Measurements from ENCODE around the gene KRT34.
"Not testable (repeated sequence)": the region's sequence is repeated elsewhere in the genome, so short reads cannot be mapped to it uniquely, and the experiment has no call there.

Gene KRT34

DNA sequence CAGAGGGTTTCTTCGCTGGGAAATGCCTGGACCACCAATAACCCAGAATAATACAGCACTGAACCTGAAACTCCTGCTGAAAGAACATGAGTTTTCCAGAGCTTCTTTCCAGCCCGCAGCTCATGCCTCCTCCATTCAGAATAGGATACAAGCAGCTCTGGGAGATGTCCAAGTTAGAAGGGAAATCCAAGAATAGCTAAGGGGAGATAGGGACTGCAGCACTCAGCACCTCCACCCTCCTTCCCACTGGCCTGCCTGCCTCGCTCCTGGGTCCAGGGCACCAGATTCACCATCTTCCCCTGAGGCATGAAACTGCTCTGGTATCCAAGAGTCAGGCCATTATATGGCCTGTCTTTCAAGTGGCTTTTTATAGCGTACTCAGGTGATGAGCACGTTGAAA is 11.2 kb upstream of the KRT34 start:
- Histone ChIP-seq H3K4me1 (ENCODE audit: control insufficient read depth, insufficient read depth, low read length) (no peaks in the 10 kb centered on the region), H3K36me3 (ENCODE audit: control insufficient read depth in 2 of 2, insufficient read depth in 2 of 2, low read length in 2 of 2) (no peaks in the 10 kb centered on the region), H3K27me3 (ENCODE audit: control insufficient read depth in 1 of 2, insufficient read depth in 2 of 2, low read length in 2 of 2) (peaks cover 0 to 2% of the 10 kb centered on the region in 2 donors), H3K9ac (ENCODE audit: low read length in 2 of 2) (no peak overlapping the region), H3K9me3 (ENCODE audit: control insufficient read depth in 2 of 2, low read length in 2 of 2) (no peaks in the 10 kb centered on the region), H3K27ac (ENCODE audit: low read length) (no peak overlapping the region), H3K4me3 (ENCODE audit: low read length in 2 of 2) (no peak overlapping the region)

DNA sequence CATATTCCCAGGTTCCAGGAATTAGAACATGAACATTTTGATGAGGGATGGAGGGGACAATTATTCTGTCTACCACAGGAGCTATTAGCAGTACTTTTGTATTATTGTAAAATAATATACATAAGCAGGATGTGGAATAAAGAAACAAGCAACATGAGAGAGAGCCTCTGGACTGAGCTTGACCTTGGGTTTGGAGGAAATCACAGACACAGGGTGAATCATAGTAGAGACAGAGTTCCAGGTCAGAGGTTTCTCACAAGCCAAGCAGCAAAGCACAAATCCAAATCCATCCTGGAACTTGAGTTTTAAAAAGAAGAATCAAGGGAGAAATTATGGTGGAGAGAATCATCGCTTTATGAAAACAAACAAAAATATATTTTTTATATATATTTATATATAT is 10.2 kb upstream of the KRT34 start:
- Histone ChIP-seq H3K9ac (ENCODE audit: low read length in 2 of 2) (no peak overlapping the region), H3K36me3 (ENCODE audit: control insufficient read depth in 2 of 2, insufficient read depth in 2 of 2, low read length in 2 of 2) (no peaks in the 10 kb centered on the region), H3K4me3 (ENCODE audit: low read length in 2 of 2) (no peak overlapping the region), H3K4me1 (ENCODE audit: control insufficient read depth, insufficient read depth, low read length) (no peaks in the 10 kb centered on the region), H3K27ac (ENCODE audit: low read length) (no peak overlapping the region), H3K9me3 (ENCODE audit: control insufficient read depth in 2 of 2, low read length in 2 of 2) (peaks cover 0 to 2% of the 10 kb centered on the region in 2 donors), H3K27me3 (ENCODE audit: control insufficient read depth in 1 of 2, insufficient read depth in 2 of 2, low read length in 2 of 2) (peaks cover 0 to 2% of the 10 kb centered on the region in 2 donors)

DNA sequence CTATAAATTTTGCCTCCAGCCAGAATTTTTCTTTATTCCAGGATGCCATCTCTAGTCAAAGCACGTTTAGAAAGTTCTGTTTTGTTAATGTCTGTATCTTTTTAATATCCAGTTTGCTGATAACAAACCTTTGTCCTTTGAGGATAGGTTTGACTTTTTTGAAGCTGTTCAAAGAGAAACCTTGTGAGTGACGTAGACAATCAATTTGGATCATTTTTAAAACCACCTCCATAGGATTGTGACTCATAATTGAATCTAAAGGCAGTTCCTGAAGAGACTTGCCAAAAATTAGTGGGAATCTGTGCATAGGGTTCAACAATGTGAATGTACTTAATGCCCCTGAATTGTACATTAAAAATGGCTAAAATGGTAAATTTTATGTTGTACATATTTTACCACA is 9.4 kb upstream of the KRT34 start:
- H3K36me3 ChIP-seq (ENCODE audit: control insufficient read depth in 2 of 2, insufficient read depth in 2 of 2, low read length in 2 of 2) = no peaks in the 10 kb centered on the region
- H3K27ac ChIP-seq (ENCODE audit: low read length) = no peak overlapping the region
- peaks cover 0 to 2% of the 10 kb centered on the region in 2 donors for H3K27me3 ChIP-seq (ENCODE audit: control insufficient read depth in 1 of 2, insufficient read depth in 2 of 2, low read length in 2 of 2)
- no peaks in the 10 kb centered on the region for H3K4me1 ChIP-seq (ENCODE audit: control insufficient read depth, insufficient read depth, low read length)
- H3K9ac ChIP-seq (ENCODE audit: low read length in 2 of 2) = no peak overlapping the region
- no peak overlapping the region for H3K4me3 ChIP-seq (ENCODE audit: low read length in 2 of 2)
- H3K9me3 ChIP-seq (ENCODE audit: control insufficient read depth in 2 of 2, low read length in 2 of 2) = peaks cover 0 to 2% of the 10 kb centered on the region in 2 donors

DNA sequence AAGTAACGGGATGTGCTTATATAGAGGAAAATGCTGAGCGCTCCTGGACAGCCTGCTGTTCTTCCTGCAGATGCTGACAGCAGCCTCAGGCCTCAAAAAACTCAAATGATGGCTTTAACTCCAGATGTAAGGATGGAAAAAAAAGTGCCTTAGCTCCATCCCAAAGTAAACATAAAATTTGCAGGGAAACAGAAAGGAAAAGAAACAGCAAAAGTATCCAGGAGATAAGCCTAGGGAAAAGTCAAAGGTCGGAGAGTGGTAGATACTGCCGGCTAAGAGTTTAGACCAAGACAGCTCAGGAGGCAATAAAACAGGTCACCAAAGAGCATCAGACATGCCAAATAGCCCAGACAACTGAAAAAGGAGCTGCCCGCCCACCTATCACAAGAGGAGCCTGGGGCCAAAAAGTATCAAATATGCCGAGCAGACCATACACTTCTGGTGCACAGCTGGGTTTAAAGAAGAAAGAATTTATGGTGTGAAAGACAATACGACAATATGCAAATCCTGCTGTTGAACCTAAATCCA is 8.4 kb upstream of the KRT34 start:
- no peak overlapping the region for H3K27ac ChIP-seq (ENCODE audit: low read length)
- H3K36me3 ChIP-seq (ENCODE audit: control insufficient read depth in 2 of 2, insufficient read depth in 2 of 2, low read length in 2 of 2) = no peaks in the 10 kb centered on the region
- H3K4me1 ChIP-seq (ENCODE audit: control insufficient read depth, insufficient read depth, low read length) = no peaks in the 10 kb centered on the region
- no peak overlapping the region for H3K4me3 ChIP-seq (ENCODE audit: low read length in 2 of 2)
- peaks cover 0 to 2% of the 10 kb centered on the region in 2 donors for H3K27me3 ChIP-seq (ENCODE audit: control insufficient read depth in 1 of 2, insufficient read depth in 2 of 2, low read length in 2 of 2)
- H3K9me3 ChIP-seq (ENCODE audit: control insufficient read depth in 2 of 2, low read length in 2 of 2) = peaks cover 2 to 3% of the 10 kb centered on the region in 2 donors
- no peak overlapping the region for H3K9ac ChIP-seq (ENCODE audit: low read length in 2 of 2)

DNA sequence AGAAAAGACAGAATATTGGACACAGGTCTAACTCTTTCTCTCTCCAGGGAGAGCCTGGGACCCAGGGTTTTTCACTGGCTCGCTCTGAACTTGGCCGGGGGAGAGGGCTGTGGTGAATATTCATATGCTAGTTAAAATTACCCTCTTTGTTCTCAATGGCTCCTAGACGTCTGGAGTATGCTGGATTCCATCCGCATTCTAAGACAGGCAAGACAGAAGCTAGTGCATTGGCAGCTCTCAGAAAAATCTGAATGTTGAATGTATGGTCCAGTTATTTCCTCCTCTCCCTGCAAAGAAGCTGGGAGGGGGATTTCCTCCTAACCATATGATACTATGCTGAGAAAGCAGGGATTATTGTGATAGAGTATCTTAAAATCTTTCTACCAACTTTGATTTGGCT is 5.6 kb upstream of the KRT34 start:
- Histone ChIP-seq H3K4me1 (ENCODE audit: control insufficient read depth, insufficient read depth, low read length) (no peaks in the 10 kb centered on the region), H3K9me3 (ENCODE audit: control insufficient read depth in 2 of 2, low read length in 2 of 2) (peaks cover 2 to 3% of the 10 kb centered on the region in 2 donors), H3K4me3 (ENCODE audit: low read length in 2 of 2) (no peak overlapping the region), H3K36me3 (ENCODE audit: control insufficient read depth in 2 of 2, insufficient read depth in 2 of 2, low read length in 2 of 2) (no peaks in the 10 kb centered on the region), H3K27me3 (ENCODE audit: control insufficient read depth in 1 of 2, insufficient read depth in 2 of 2, low read length in 2 of 2) (peaks cover 0 to 2% of the 10 kb centered on the region in 2 donors), H3K27ac (ENCODE audit: low read length) (no peak overlapping the region), H3K9ac (ENCODE audit: low read length in 2 of 2) (no peak overlapping the region)

DNA sequence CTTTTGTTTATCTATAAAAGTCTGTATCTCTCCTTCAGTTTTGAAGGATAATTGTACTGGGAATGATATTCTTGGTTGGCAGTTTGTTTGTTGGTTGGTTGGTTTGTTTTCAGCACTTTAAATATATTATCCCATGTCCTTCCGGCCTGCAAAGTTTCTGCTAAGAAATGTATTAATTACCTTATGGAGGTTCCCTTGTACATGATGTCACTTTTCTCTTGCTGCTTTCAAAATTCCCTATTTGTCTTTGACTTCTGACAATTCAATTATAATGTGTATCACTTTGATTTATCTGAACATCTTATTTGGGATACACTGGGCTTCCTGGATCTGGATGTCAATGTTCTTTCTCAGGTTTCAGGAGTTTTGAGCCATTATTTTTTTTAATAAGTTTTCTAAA is 4.1 kb upstream of the KRT34 start:
- Histone ChIP-seq H3K4me1 (ENCODE audit: control insufficient read depth, insufficient read depth, low read length) (no peaks in the 10 kb centered on the region), H3K9ac (ENCODE audit: low read length in 2 of 2) (no peak overlapping the region), H3K36me3 (ENCODE audit: control insufficient read depth in 2 of 2, insufficient read depth in 2 of 2, low read length in 2 of 2) (no peaks in the 10 kb centered on the region), H3K27ac (ENCODE audit: low read length) (no peak overlapping the region), H3K4me3 (ENCODE audit: low read length in 2 of 2) (no peak overlapping the region), H3K27me3 (ENCODE audit: control insufficient read depth in 1 of 2, insufficient read depth in 2 of 2, low read length in 2 of 2) (peaks cover 0 to 2% of the 10 kb centered on the region in 2 donors), H3K9me3 (ENCODE audit: control insufficient read depth in 2 of 2, low read length in 2 of 2) (peaks cover 2 to 3% of the 10 kb centered on the region in 2 donors)

DNA sequence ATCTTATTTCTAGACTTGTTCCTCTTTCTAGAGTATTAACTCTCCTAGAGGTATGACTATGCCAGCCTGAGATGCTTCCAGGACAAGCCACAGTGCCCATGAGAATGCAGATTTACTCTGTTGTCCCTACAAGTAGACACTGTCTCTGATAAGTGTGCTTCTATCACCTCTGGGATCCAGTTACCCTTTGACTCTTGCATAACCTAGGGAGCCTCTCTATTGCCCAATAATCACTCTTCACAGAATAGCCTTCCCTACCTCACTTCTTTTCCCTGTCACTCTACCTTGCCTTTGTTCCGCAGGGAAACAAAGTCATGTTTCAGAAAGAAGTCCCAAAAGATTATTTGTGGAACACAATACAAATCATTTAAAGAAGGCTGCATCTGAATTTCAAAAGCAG is 1.6 kb upstream of the KRT34 start:
- H3K4me3 ChIP-seq (ENCODE audit: low read length in 2 of 2) = no peak overlapping the region
- no peaks in the 10 kb centered on the region for H3K36me3 ChIP-seq (ENCODE audit: control insufficient read depth in 2 of 2, insufficient read depth in 2 of 2, low read length in 2 of 2)
- no peaks in the 10 kb centered on the region for H3K4me1 ChIP-seq (ENCODE audit: control insufficient read depth, insufficient read depth, low read length)
- no peak overlapping the region for H3K9ac ChIP-seq (ENCODE audit: low read length in 2 of 2)
- no peak overlapping the region for H3K27ac ChIP-seq (ENCODE audit: low read length)
- H3K27me3 ChIP-seq (ENCODE audit: control insufficient read depth in 1 of 2, insufficient read depth in 2 of 2, low read length in 2 of 2) = peaks cover 0 to 5% of the 10 kb centered on the region in 2 donors
- peaks cover 2 to 3% of the 10 kb centered on the region in 2 donors for H3K9me3 ChIP-seq (ENCODE audit: control insufficient read depth in 2 of 2, low read length in 2 of 2)

DNA sequence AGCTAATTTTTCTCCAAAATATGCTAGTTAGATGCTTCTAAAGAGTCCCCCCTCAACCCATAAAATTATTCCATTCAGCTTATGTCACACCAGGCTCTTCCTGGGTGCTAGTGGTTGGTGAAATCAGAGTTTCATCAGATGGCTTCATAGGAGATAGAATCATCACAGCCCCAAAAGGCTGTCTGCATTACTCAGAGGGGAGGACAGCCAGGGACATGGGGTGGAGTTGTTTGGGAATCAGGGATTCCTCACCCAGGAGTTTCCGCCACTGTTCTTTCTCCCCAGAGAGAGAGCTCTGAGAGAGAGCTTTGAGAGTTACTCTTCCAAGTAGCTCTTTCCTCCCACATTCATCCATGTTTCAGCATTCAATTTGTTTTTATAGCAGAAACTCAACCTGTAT is 288 bp upstream of the KRT34 start:
- H3K36me3 ChIP-seq (ENCODE audit: control insufficient read depth in 2 of 2, insufficient read depth in 2 of 2, low read length in 2 of 2) = no peaks in the 10 kb centered on the region
- no peak overlapping the region for H3K27ac ChIP-seq (ENCODE audit: low read length)
- peaks cover 0 to 8% of the 10 kb centered on the region in 2 donors for H3K27me3 ChIP-seq (ENCODE audit: control insufficient read depth in 1 of 2, insufficient read depth in 2 of 2, low read length in 2 of 2)
- no peak overlapping the region for H3K4me3 ChIP-seq (ENCODE audit: low read length in 2 of 2)
- H3K9ac ChIP-seq (ENCODE audit: low read length in 2 of 2) = no peak overlapping the region
- H3K4me1 ChIP-seq (ENCODE audit: control insufficient read depth, insufficient read depth, low read length) = no peaks in the 10 kb centered on the region
- peaks cover 2 to 3% of the 10 kb centered on the region in 2 donors for H3K9me3 ChIP-seq (ENCODE audit: control insufficient read depth in 2 of 2, low read length in 2 of 2)

DNA sequence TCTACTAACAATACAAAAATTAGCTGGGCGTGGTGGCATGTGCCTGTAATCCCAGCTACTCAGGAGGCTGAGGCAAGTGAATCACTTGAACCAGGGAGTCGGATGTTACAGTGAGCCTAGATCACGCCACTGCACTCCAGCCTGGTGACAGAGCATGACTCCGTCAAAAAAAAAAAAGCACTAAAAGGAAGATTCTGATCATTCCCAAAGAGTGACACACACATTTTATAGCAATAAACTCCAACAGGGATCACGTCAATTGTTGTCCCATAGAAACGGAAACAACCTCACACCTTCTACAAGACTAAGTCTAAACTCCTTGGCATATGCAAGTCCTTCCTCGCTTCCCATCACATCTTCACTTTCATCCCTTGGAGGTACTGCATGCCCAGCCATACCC is 2.0 kb downstream of the KRT34 start:
- H3K9ac ChIP-seq (ENCODE audit: low read length in 2 of 2); H3K9me3 ChIP-seq (ENCODE audit: control insufficient read depth in 2 of 2, low read length in 2 of 2); H3K36me3 ChIP-seq (ENCODE audit: control insufficient read depth in 2 of 2, insufficient read depth in 2 of 2, low read length in 2 of 2); H3K4me1 ChIP-seq (ENCODE audit: control insufficient read depth, insufficient read depth, low read length); H3K27ac ChIP-seq (ENCODE audit: low read length); H3K27me3 ChIP-seq (ENCODE audit: control insufficient read depth in 1 of 2, insufficient read depth in 2 of 2, low read length in 2 of 2); H3K4me3 ChIP-seq (ENCODE audit: low read length in 2 of 2): not testable (repeated sequence)

DNA sequence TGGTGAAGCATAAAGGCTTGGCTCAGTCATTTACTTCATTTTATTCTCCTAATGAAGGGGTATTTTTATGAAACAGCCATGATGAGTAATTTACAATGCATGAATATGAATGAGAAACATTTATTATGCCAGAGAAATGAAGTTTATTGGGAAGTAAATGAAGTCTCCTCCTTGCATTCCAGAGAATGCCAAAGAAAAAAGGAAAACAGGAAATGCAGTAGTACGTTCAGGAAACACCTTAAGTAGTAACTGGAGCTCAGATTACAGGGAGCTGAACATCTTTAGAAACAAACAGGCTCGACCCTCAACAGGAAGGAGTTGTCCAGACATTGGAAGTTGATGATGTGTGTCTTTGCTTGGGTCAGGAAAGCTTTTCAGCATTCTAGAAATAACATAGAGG is 4.6 kb downstream of the KRT34 start:
- Histone ChIP-seq H3K4me3 (ENCODE audit: low read length in 2 of 2) (no peak overlapping the region), H3K9ac (ENCODE audit: low read length in 2 of 2) (no peak overlapping the region), H3K27me3 (ENCODE audit: control insufficient read depth in 1 of 2, insufficient read depth in 2 of 2, low read length in 2 of 2) (peaks cover 0 to 8% of the 10 kb centered on the region in 2 donors), H3K27ac (ENCODE audit: low read length) (no peak overlapping the region), H3K9me3 (ENCODE audit: control insufficient read depth in 2 of 2, low read length in 2 of 2) (peaks cover 0 to 2% of the 10 kb centered on the region in 2 donors), H3K4me1 (ENCODE audit: control insufficient read depth, insufficient read depth, low read length) (no peaks in the 10 kb centered on the region), H3K36me3 (ENCODE audit: control insufficient read depth in 2 of 2, insufficient read depth in 2 of 2, low read length in 2 of 2) (no peaks in the 10 kb centered on the region)

DNA sequence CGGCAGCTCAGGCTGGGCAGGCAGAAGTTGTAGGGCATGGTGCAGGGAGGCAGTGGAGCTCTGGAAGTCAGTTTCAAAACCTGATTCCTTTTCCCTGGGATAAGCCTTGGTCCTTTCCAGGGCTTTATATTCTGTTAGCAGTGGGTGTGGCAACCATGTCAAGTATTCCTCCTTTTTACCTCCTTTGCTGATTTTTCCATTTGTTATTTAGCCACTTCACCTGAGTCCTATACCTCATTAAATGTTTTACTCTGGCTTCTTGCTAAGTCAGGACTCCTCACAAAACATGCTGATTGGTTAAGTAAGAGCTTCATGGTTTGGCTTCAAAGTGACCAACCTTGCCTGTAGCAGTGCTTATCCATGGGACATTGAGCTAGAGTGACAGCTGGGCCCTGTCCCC is 12.4 kb downstream of the KRT34 start, which contains the start of gene KRT33B:
TSS of gene KRT33B (minus strand) at position 101 of the 400 bp plus-strand sequence. CDS start at position 38, 63 bp downstream.
- Histone ChIP-seq H3K27me3 (ENCODE audit: control insufficient read depth in 1 of 2, insufficient read depth in 2 of 2, low read length in 2 of 2) (no peaks in the 10 kb centered on the region), H3K9me3 (ENCODE audit: control insufficient read depth in 2 of 2, low read length in 2 of 2) (no peaks in the 10 kb centered on the region), H3K4me1 (ENCODE audit: control insufficient read depth, insufficient read depth, low read length) (no peaks in the 10 kb centered on the region), H3K9ac (ENCODE audit: low read length in 2 of 2) (no peak within 1 kb of the TSS), H3K36me3 (ENCODE audit: control insufficient read depth in 2 of 2, insufficient read depth in 2 of 2, low read length in 2 of 2) (no peaks in the 10 kb centered on the region), H3K4me3 (ENCODE audit: low read length in 2 of 2) (no peak within 1 kb of the TSS), H3K27ac (ENCODE audit: low read length) (no peak within 1 kb of the TSS)
